ENCODE results near the gene TSPAN19. TPM values are rescaled to one million over a fixed set of nuclear protein-coding genes. Genes with fewer than 3 reads are reported as not detected.
A peak's percentile ranks its signal among the peaks of the same experiment; 100 is the strongest.

TSPAN19 gene
- 0.05 TPM for total RNA-seq
- 0.27 TPM for polyA plus RNA-seq
- long read RNA-seq, donor 1 = 0 reads
- long read RNA-seq, donor 2 = 0 reads
- long read RNA-seq, donor 3 = 0 reads
- long read RNA-seq, donor 4 = 0 reads
- long read RNA-seq, donor 5 = 0 reads
- long read RNA-seq, donor 6 = 0 reads
- long read RNA-seq, donor 7 = 0 reads
- long read RNA-seq, donor 8 = 0 reads
- long read RNA-seq, donor 9 = 0 reads
- long read RNA-seq, donor 10, partial matches to known transcripts = 0 of 1 reads
- long read RNA-seq, donor 10, other reads (novel, unspliced or antisense) = 0 of 1 reads

GRCh38 chr12:85036234-85036707, at the start of gene TSPAN19, which contains the start of gene LRRIQ1:
Gene TSPAN19, minus strand, starts transcription at chr12:85036277. Its CDS starts 6,331 bp downstream, at chr12:85029946.
Gene LRRIQ1, plus strand, starts transcription at chr12:85036351. Its CDS starts 1,826 bp downstream, at chr12:85038177.
- DNase-seq (ENCODE audit: low read depth in 6 of 9, low spot score in 9 of 9) = peak; percentile 15 to 79 (median 37)
- peaks cover 0 to 5% of the 10 kb centered on the region in 2 donors for H3K27me3 ChIP-seq (ENCODE audit: control insufficient read depth in 2 of 2, insufficient read depth in 1 of 2, low read length in 1 of 2)
- peak within 1 kb of the TSS; percentile 41 to 42 for H3K4me3 ChIP-seq (ENCODE audit: low read length in 2 of 2)
- no peak within 1 kb of the TSS for H3K27ac ChIP-seq (ENCODE audit: low read depth in 1 of 2, low read length in 1 of 2)
- H3K36me3 ChIP-seq (ENCODE audit: control insufficient read depth in 2 of 2, insufficient read depth in 2 of 2, low read length in 1 of 2) = no peaks in the 10 kb centered on the region
- WGBS = 3% methylated on average over 22 of the region's 22 CpGs
- H3K9me3 ChIP-seq (ENCODE audit: control insufficient read depth in 2 of 2, insufficient read depth in 1 of 2, low read length in 1 of 2) = no peaks in the 10 kb centered on the region
- no peaks in the 10 kb centered on the region for H3K4me1 ChIP-seq (ENCODE audit: control insufficient read depth in 2 of 2, insufficient read depth in 2 of 2, low read length in 2 of 2)

DNA sequence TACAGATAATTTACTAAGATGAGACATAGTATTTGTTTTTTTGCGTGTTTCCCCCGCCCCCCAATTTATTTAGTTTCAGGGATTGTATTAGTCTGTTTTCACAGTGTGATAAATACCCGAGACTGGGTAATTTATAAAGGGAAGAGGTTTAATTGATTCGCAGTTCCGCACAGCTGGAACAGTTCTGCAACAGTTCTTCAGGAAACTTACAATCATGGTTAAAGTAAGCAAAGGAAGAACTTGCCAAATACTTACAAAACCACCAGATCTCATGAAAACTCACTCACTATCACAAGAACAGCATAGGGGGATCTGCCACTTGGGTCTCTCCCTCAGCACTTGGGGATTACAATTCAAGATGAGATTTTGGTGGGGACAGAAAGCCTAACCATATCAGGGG, 49.0 kb upstream of the TSPAN19 start:
- H3K9me3 ChIP-seq (ENCODE audit: control insufficient read depth in 2 of 2, insufficient read depth in 1 of 2, low read length in 1 of 2) = no peaks in the 10 kb centered on the region
- H3K36me3 ChIP-seq (ENCODE audit: control insufficient read depth in 2 of 2, insufficient read depth in 2 of 2, low read length in 1 of 2) = no peaks in the 10 kb centered on the region
- WGBS = 93% methylated on average over 5 of the region's 5 CpGs
- H3K4me3 ChIP-seq (ENCODE audit: low read length in 2 of 2) = no peak overlapping the region
- H3K27me3 ChIP-seq (ENCODE audit: control insufficient read depth in 2 of 2, insufficient read depth in 1 of 2, low read length in 1 of 2) = no peaks in the 10 kb centered on the region
- no peaks in the 10 kb centered on the region for H3K4me1 ChIP-seq (ENCODE audit: control insufficient read depth in 2 of 2, insufficient read depth in 2 of 2, low read length in 2 of 2)
- no peak for DNase-seq (ENCODE audit: low read depth in 6 of 9, low spot score in 9 of 9)
- no peak overlapping the region for H3K27ac ChIP-seq (ENCODE audit: low read depth in 1 of 2, low read length in 1 of 2)

DNA sequence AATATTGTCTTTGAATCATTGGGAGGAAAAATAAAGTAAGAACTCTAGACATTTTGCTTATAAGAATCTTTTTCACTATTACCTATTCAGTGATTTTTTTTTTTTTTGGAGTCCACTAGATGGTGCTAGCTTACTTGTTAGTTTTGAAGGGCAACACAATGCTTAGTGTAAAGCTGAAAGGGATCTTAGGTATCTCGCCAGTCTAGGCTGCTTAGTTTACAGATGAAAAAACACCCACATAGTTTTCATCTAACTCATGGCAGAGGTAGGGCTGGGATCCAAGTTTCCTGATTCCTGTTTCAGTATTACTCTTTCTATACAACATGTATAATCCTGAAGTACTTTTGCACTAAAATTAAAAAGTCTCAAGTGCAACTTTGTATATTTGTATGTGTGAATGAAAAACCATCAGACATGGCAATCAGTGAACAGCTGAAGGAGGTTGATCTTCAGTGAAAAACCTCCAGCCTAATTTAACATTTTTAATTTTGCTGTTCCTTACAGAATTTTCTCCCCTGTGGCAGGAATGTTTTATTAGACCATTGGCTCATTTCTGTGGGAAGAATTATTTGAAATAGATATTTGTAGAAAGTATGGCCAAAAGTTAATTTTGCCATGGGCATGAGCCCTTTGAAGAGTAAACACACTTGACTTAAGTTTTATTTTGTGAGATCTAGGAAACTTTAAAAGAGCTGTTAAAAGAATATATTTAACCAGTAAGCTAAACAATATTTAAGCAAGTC, 40.8 kb upstream of the TSPAN19 start:
- Histone ChIP-seq H3K4me3 (ENCODE audit: low read length in 2 of 2) (no peak overlapping the region), H3K27me3 (ENCODE audit: control insufficient read depth in 2 of 2, insufficient read depth in 1 of 2, low read length in 1 of 2) (no peaks in the 10 kb centered on the region), H3K27ac (ENCODE audit: low read depth in 1 of 2, low read length in 1 of 2) (no peak overlapping the region), H3K36me3 (ENCODE audit: control insufficient read depth in 2 of 2, insufficient read depth in 2 of 2, low read length in 1 of 2) (no peaks in the 10 kb centered on the region), H3K4me1 (ENCODE audit: control insufficient read depth in 2 of 2, insufficient read depth in 2 of 2, low read length in 2 of 2) (no peaks in the 10 kb centered on the region), H3K9me3 (ENCODE audit: control insufficient read depth in 2 of 2, insufficient read depth in 1 of 2, low read length in 1 of 2) (no peaks in the 10 kb centered on the region)
- DNase-seq (ENCODE audit: low read depth in 6 of 9, low spot score in 9 of 9) = peak in 2 of 9 donors; percentile 0 to 25
- WGBS = 9% methylated on average over 1 of the region's 1 CpG

GRCh38 chr12:85072826-85073225, 36.7 kb upstream of the TSPAN19 start:
- Histone ChIP-seq H3K9me3 (ENCODE audit: control insufficient read depth in 2 of 2, insufficient read depth in 1 of 2, low read length in 1 of 2) (no peaks in the 10 kb centered on the region), H3K27ac (ENCODE audit: low read depth in 1 of 2, low read length in 1 of 2) (no peak overlapping the region), H3K27me3 (ENCODE audit: control insufficient read depth in 2 of 2, insufficient read depth in 1 of 2, low read length in 1 of 2) (no peaks in the 10 kb centered on the region), H3K4me3 (ENCODE audit: low read length in 2 of 2) (no peak overlapping the region), H3K4me1 (ENCODE audit: control insufficient read depth in 2 of 2, insufficient read depth in 2 of 2, low read length in 2 of 2) (no peaks in the 10 kb centered on the region), H3K36me3 (ENCODE audit: control insufficient read depth in 2 of 2, insufficient read depth in 2 of 2, low read length in 1 of 2) (no peaks in the 10 kb centered on the region)
- no peak for DNase-seq (ENCODE audit: low read depth in 6 of 9, low spot score in 9 of 9)
- WGBS = 95% methylated on average over 1 of the region's 1 CpG

- Histone ChIP-seq H3K4me3 (ENCODE audit: low read length in 2 of 2) (no peak overlapping the region), H3K27ac (ENCODE audit: low read depth in 1 of 2, low read length in 1 of 2) (no peak overlapping the region), H3K9me3 (ENCODE audit: control insufficient read depth in 2 of 2, insufficient read depth in 1 of 2, low read length in 1 of 2) (no peaks in the 10 kb centered on the region), H3K27me3 (ENCODE audit: control insufficient read depth in 2 of 2, insufficient read depth in 1 of 2, low read length in 1 of 2) (no peaks in the 10 kb centered on the region), H3K36me3 (ENCODE audit: control insufficient read depth in 2 of 2, insufficient read depth in 2 of 2, low read length in 1 of 2) (no peaks in the 10 kb centered on the region), H3K4me1 (ENCODE audit: control insufficient read depth in 2 of 2, insufficient read depth in 2 of 2, low read length in 2 of 2) (no peaks in the 10 kb centered on the region)
- 95% methylated on average over 3 of the region's 3 CpGs for WGBS
- no peak for DNase-seq (ENCODE audit: low read depth in 6 of 9, low spot score in 9 of 9)
Observed at GRCh38 chr12:85065837-85066482, 29.9 kb upstream of the TSPAN19 start.

GRCh38 chr12:85060916-85061315, 24.8 kb upstream of the TSPAN19 start:
- Histone ChIP-seq H3K9me3 (ENCODE audit: control insufficient read depth in 2 of 2, insufficient read depth in 1 of 2, low read length in 1 of 2) (no peaks in the 10 kb centered on the region), H3K4me3 (ENCODE audit: low read length in 2 of 2) (no peak overlapping the region), H3K4me1 (ENCODE audit: control insufficient read depth in 2 of 2, insufficient read depth in 2 of 2, low read length in 2 of 2) (no peaks in the 10 kb centered on the region), H3K36me3 (ENCODE audit: control insufficient read depth in 2 of 2, insufficient read depth in 2 of 2, low read length in 1 of 2) (no peaks in the 10 kb centered on the region), H3K27me3 (ENCODE audit: control insufficient read depth in 2 of 2, insufficient read depth in 1 of 2, low read length in 1 of 2) (no peaks in the 10 kb centered on the region), H3K27ac (ENCODE audit: low read depth in 1 of 2, low read length in 1 of 2) (no peak overlapping the region)
- WGBS = 32% methylated on average over 2 of the region's 2 CpGs
- DNase-seq (ENCODE audit: low read depth in 6 of 9, low spot score in 9 of 9) = no peak

DNA sequence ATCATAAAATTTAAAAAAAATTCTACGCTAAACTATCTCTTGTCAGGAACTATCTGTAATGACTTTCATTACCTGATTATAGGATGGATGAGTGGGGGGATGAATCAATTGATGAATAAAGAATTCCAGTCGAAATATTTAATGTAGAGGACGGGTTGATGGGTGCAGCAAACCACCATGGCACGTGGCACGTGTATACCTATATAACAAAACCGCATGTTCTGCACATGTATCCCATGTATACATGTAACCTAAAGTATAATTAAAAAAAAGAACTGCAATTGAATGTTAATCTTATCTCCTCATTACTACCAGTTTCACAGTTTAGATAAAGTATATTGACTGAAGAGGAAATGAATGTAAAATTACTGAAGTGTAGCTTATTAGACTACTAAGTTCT, 23.5 kb upstream of the TSPAN19 start:
- WGBS = 92% methylated on average over 6 of the region's 6 CpGs
- Histone ChIP-seq H3K27me3 (ENCODE audit: control insufficient read depth in 2 of 2, insufficient read depth in 1 of 2, low read length in 1 of 2) (no peaks in the 10 kb centered on the region), H3K9me3 (ENCODE audit: control insufficient read depth in 2 of 2, insufficient read depth in 1 of 2, low read length in 1 of 2) (no peaks in the 10 kb centered on the region), H3K4me1 (ENCODE audit: control insufficient read depth in 2 of 2, insufficient read depth in 2 of 2, low read length in 2 of 2) (no peaks in the 10 kb centered on the region), H3K27ac (ENCODE audit: low read depth in 1 of 2, low read length in 1 of 2) (no peak overlapping the region), H3K36me3 (ENCODE audit: control insufficient read depth in 2 of 2, insufficient read depth in 2 of 2, low read length in 1 of 2) (no peaks in the 10 kb centered on the region), H3K4me3 (ENCODE audit: low read length in 2 of 2) (no peak overlapping the region)
- DNase-seq (ENCODE audit: low read depth in 6 of 9, low spot score in 9 of 9) = no peak

DNA sequence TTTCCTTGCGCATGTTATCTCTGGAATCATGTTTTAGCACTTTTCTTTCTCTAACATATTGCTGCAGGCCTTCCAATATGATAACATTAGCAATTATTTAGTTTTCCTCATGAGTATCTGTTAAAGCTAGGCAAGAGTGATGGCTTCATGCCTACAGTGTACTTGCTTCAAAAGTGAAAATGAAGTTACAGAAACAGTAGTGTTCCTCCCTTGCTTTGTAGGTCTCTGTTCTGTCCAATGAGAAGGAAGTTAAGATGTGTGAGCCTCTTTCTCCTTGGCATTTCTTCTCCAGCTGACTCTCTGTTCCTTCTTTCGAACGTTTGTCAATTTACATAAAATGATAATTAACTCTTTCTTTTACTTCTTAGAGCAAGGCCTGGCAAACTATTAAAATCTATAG, 22.3 kb upstream of the TSPAN19 start:
- WGBS = 61% methylated on average over 3 of the region's 3 CpGs
- Histone ChIP-seq H3K4me1 (ENCODE audit: control insufficient read depth in 2 of 2, insufficient read depth in 2 of 2, low read length in 2 of 2) (no peaks in the 10 kb centered on the region), H3K9me3 (ENCODE audit: control insufficient read depth in 2 of 2, insufficient read depth in 1 of 2, low read length in 1 of 2) (no peaks in the 10 kb centered on the region), H3K27me3 (ENCODE audit: control insufficient read depth in 2 of 2, insufficient read depth in 1 of 2, low read length in 1 of 2) (no peaks in the 10 kb centered on the region), H3K27ac (ENCODE audit: low read depth in 1 of 2, low read length in 1 of 2) (no peak overlapping the region), H3K36me3 (ENCODE audit: control insufficient read depth in 2 of 2, insufficient read depth in 2 of 2, low read length in 1 of 2) (no peaks in the 10 kb centered on the region), H3K4me3 (ENCODE audit: low read length in 2 of 2) (no peak overlapping the region)
- no peak for DNase-seq (ENCODE audit: low read depth in 6 of 9, low spot score in 9 of 9)

Measured in thymus (tissue), 14 donors.